Astrocyte (in vitro differentiated cells and primary cell): ENCODE data around the gene NDOR1. TPM values are rescaled to one million over a fixed set of nuclear protein-coding genes. Genes with fewer than 3 reads are reported as not detected.

Source experiments
- DNase-seq: peaks from one replicate; pipeline ENCODE4 v3.0.0-alpha.2; 2010; ENCODE audit warnings: low read depth
- FAIRE-seq: peaks from 2 replicates; lab custom pipeline; 2011; peaks lifted over from hg19 to GRCh38; lab: Jason Lieb, UNC
- H2AFZ ChIP-seq: 2 replicates; pipeline ENCODE4 v1.6.0; 2012; ENCODE audit warnings: low read depth, low read length, inconsistent platforms
- H3K27ac ChIP-seq: 2 replicates; pipeline ENCODE4 v1.5.1; 2011; ENCODE audit warnings: low read depth, low read length, inconsistent platforms
- H3K27me3 ChIP-seq: 2 replicates; pipeline ENCODE4 v1.6.0; 2011; ENCODE audit warnings: low read length, inconsistent platforms; ENCODE audit not compliant: insufficient read depth
- H3K36me3 ChIP-seq: 2 replicates; pipeline ENCODE4 v1.5.1; 2011; ENCODE audit warnings: low read length, inconsistent platforms; ENCODE audit not compliant: insufficient read depth
- H3K4me1 ChIP-seq: 2 replicates; pipeline ENCODE4 v1.5.1; 2011; ENCODE audit warnings: low read length, inconsistent platforms; ENCODE audit not compliant: insufficient read depth
- H3K4me2 ChIP-seq: 2 replicates; pipeline ENCODE4 v1.6.0; 2012; ENCODE audit warnings: low read length, inconsistent platforms
- H3K4me3 ChIP-seq: 2 replicates; pipeline ENCODE4 v1.5.1; 2011; ENCODE audit warnings: low read depth, mild to moderate bottlenecking, low read length, inconsistent platforms; ENCODE audit not compliant: insufficient read depth
- H3K79me2 ChIP-seq: 2 replicates; pipeline ENCODE4 v1.6.0; 2012; ENCODE audit warnings: mild to moderate bottlenecking, low read length, inconsistent platforms; ENCODE audit not compliant: insufficient read depth
- H3K9ac ChIP-seq: 2 replicates; pipeline ENCODE4 v1.6.0; 2012; ENCODE audit warnings: mild to moderate bottlenecking, low read length, inconsistent platforms
- H3K9me3 ChIP-seq: 2 replicates; pipeline ENCODE4 v1.5.1; 2012; ENCODE audit warnings: low read depth, mild to moderate bottlenecking, low read length, inconsistent platforms; ENCODE audit not compliant: insufficient read depth
- H4K20me1 ChIP-seq: 2 replicates; pipeline ENCODE4 v1.6.0; 2012; ENCODE audit warnings: low read length, inconsistent platforms; ENCODE audit not compliant: insufficient read depth
- H3K27ac Mint-ChIP-seq: one replicate; pipeline ENCODE4 v1.8.0; 2021; ENCODE audit warnings: mild to moderate bottlenecking, mixed read lengths; ENCODE audit not compliant: unreplicated experiment
- H3K27me3 Mint-ChIP-seq: one replicate; pipeline ENCODE4 v1.8.0; 2021; ENCODE audit warnings: low read depth, mixed read lengths; ENCODE audit not compliant: unreplicated experiment
- H3K36me3 Mint-ChIP-seq: one replicate; pipeline ENCODE4 v1.8.0; 2021; ENCODE audit warnings: low read depth, mixed read lengths; ENCODE audit not compliant: unreplicated experiment
- H3K4me1 Mint-ChIP-seq: one replicate; pipeline ENCODE4 v1.8.0; 2021; ENCODE audit warnings: low read depth, mixed read lengths; ENCODE audit not compliant: unreplicated experiment
- H3K4me3 Mint-ChIP-seq: one replicate; pipeline ENCODE4 v1.8.0; 2021; ENCODE audit warnings: mild to moderate bottlenecking, moderate library complexity, mixed read lengths; ENCODE audit not compliant: unreplicated experiment
- H3K9me3 Mint-ChIP-seq: one replicate; pipeline ENCODE4 v1.8.0; 2021; ENCODE audit warnings: mild to moderate bottlenecking, mixed read lengths; ENCODE audit not compliant: unreplicated experiment
- CTCF ChIP-seq: IDR thresholded peaks from 2 replicates; pipeline ENCODE4 v1.5.1; 2011; ENCODE audit warnings: low read depth, mild to moderate bottlenecking, inconsistent platforms, low read length, moderate library complexity; ENCODE audit not compliant: insufficient read depth
- EZH2 ChIP-seq: IDR thresholded peaks from 2 replicates; pipeline ENCODE4 v1.6.1; 2012; ENCODE audit warnings: mild to moderate bottlenecking, low read length, inconsistent platforms; ENCODE audit not compliant: insufficient read depth
- total RNA-seq: library from RNA; stranded (reverse); gene quantifications from 2 replicates; pipeline ENCODE4 v1.2.1, GENCODE V29; 2021

Gene NDOR1
- total RNA-seq, 1 donor from 2014 or later: 14.5 TPM

- Histone ChIP-seq H3K36me3 (no peaks in the 10 kb centered on the region), H3K27me3 (no peaks in the 10 kb centered on the region), H3K27ac (no peak overlapping the region), H2AFZ (no peak overlapping the region), H3K9me3 (no peaks in the 10 kb centered on the region), H3K4me3 (no peak overlapping the region), H3K4me1 (peaks cover 39% of the 10 kb centered on the region), H4K20me1 (peaks cover 27% of the 10 kb centered on the region), H3K9ac (no peak overlapping the region), H3K4me2 (peak overlapping the region; percentile 7), H3K79me2 (peaks cover 69% of the 10 kb centered on the region)
- H3K27ac Mint-ChIP-seq: no peak overlapping the region
- TF ChIP-seq EZH2 (no peak), CTCF (no peak)
- FAIRE-seq (no peak), DNase-seq (no peak)
- H3K27me3 Mint-ChIP-seq: no peaks in the 10 kb centered on the region
- peaks cover 2% of the 10 kb centered on the region for H3K36me3 Mint-ChIP-seq
- peaks cover 17% of the 10 kb centered on the region for H3K4me1 Mint-ChIP-seq
- peak overlapping the region; percentile 14 for H3K4me3 Mint-ChIP-seq
- no peaks in the 10 kb centered on the region for H3K9me3 Mint-ChIP-seq
Observed at GRCh38 chr9:137202966-137203365, 2.5 kb upstream of the NDOR1 start.

- H3K79me2 ChIP-seq: peaks cover 53% of the 10 kb centered on the region
- DNase-seq (no peak), FAIRE-seq (no peak)
- Mint-ChIP-seq H3K27ac (peak overlapping the region; percentile 89), H3K9me3 (no peaks in the 10 kb centered on the region), H3K4me1 (peaks cover 14% of the 10 kb centered on the region), H3K36me3 (peaks cover 2% of the 10 kb centered on the region), H3K27me3 (no peaks in the 10 kb centered on the region), H3K4me3 (peak overlapping the region; percentile 95)
- H2AFZ ChIP-seq: peak overlapping the region; percentile 83
- H3K9me3 ChIP-seq: no peaks in the 10 kb centered on the region
- peak overlapping the region; percentile 97 for H3K9ac ChIP-seq
- peaks cover 10% of the 10 kb centered on the region for H4K20me1 ChIP-seq
- H3K27me3 ChIP-seq: no peaks in the 10 kb centered on the region
- no peaks in the 10 kb centered on the region for H3K36me3 ChIP-seq
- H3K4me2 ChIP-seq: peak overlapping the region; percentile 98
- peak overlapping the region; percentile 90 for H3K4me3 ChIP-seq
- H3K27ac ChIP-seq: peak overlapping the region; percentile 85
- H3K4me1 ChIP-seq: peaks cover 23% of the 10 kb centered on the region
- no peak for TF ChIP-seq CTCF
- TF ChIP-seq EZH2: no peak
Observed at GRCh38 chr9:137204731-137205125, 772 bp upstream of the NDOR1 start.

- peaks cover 12% of the 10 kb centered on the region for H3K4me1 Mint-ChIP-seq
- DNase-seq: no peak
- Histone ChIP-seq H3K4me1 (peaks cover 23% of the 10 kb centered on the region), H3K27me3 (no peaks in the 10 kb centered on the region), H2AFZ (no peak overlapping the region), H3K4me3 (peak overlapping the region; percentile 90), H4K20me1 (peaks cover 10% of the 10 kb centered on the region), H3K9me3 (no peaks in the 10 kb centered on the region), H3K4me2 (peak overlapping the region; percentile 98), H3K9ac (peak overlapping the region; percentile 97), H3K27ac (no peak overlapping the region), H3K79me2 (peaks cover 50% of the 10 kb centered on the region), H3K36me3 (no peaks in the 10 kb centered on the region)
- peak overlapping the region; percentile 95 for H3K4me3 Mint-ChIP-seq
- H3K9me3 Mint-ChIP-seq: no peaks in the 10 kb centered on the region
- TF ChIP-seq EZH2 (no peak), CTCF (no peak)
- peak overlapping the region; percentile 85 for H3K27ac Mint-ChIP-seq
- H3K36me3 Mint-ChIP-seq: peaks cover 6% of the 10 kb centered on the region
- H3K27me3 Mint-ChIP-seq: no peaks in the 10 kb centered on the region
- no peak for FAIRE-seq
Observed at GRCh38 chr9:137206602-137207001, 1.1 kb downstream of the NDOR1 start.
